ENCODE results near the gene MYO1F.
"Not testable (repeated sequence)": the region's sequence is repeated elsewhere in the genome, so short reads cannot be mapped to it uniquely, and the experiment has no call there.

The MYO1F gene

DNA sequence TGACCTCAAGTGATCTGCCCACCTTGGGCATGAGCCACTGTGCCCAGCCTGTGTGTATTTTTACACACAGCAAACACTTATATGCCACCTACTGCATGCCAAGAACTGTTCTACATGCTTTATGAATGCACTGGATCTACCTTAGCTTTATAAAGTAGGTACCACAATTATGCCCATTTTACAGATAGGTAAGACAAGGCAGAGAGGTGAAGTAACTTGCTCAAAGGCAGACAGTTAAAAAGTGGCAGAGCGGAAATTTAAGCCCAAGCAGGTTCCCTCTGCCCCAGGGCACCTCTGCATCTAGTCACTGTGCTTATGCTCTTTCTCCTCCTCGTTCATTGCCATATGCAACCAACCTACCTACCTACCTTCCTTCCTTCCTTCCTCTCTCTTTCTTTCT lies 22.8 kb upstream of the MYO1F start:
- no peak for DNase-seq (ENCODE audit: low spot score)

DNA sequence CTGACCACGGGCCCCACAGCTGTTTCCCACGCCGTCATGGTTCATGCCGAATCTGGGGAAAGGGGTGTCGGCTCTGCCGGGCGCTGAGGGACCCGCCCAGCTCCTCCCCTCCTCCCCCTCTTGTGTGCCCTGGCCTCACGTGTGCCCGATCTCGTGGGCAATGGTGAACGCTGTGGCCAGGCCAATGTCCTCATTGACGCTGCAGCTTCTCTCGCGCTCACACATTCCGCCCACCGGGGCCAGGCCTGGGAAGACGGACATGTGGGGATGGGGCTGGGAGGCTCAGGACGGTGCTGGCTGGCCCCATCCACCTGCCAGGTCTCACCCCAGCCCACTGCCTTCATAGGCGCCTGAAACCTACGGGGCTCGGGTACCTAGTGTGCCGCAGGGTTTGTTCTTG lies 18.9 kb upstream of the MYO1F start:
- DNase-seq (ENCODE audit: low spot score): no peak

DNA sequence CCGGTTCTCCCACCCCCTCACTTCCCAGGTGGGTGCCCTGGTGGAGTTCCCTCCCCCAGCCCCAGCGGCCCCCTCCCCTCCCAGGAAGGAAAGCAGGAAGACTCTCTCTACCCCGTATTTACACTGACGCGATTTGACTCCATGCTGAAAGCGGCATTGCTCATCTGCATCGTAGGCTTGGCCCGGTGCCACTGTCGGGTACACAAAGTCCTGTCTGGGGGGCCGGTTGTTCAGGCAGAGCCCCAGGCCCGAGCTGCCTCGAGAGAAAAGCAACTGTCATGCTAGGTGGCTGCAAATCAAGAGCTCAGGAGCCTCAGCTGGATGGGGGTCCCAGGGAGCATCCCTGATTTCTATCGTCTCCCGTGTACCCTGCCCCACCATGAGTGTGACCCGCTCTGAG lies 18.4 kb upstream of the MYO1F start:
- no peak for DNase-seq (ENCODE audit: low spot score)

DNA sequence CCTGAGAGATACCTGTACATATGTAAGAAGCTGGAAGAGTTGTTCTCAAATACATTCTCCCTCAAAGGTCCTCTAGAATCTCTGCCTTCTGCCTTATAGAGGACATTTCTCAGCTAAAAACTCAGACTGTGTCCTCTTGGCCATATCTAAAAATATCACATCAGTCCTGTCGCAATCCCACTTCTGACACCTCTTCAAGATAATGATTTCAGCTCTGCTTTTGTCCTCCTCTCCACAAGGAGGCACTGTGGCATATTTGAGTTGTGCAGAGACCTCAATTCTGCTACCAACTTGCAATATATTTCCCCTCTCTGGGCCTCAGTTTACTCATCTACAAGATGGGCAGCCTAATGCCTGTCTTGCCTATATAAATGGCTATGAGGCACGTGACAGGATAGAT lies 16.7 kb upstream of the MYO1F start:
- DNase-seq (ENCODE audit: low spot score): no peak

DNA sequence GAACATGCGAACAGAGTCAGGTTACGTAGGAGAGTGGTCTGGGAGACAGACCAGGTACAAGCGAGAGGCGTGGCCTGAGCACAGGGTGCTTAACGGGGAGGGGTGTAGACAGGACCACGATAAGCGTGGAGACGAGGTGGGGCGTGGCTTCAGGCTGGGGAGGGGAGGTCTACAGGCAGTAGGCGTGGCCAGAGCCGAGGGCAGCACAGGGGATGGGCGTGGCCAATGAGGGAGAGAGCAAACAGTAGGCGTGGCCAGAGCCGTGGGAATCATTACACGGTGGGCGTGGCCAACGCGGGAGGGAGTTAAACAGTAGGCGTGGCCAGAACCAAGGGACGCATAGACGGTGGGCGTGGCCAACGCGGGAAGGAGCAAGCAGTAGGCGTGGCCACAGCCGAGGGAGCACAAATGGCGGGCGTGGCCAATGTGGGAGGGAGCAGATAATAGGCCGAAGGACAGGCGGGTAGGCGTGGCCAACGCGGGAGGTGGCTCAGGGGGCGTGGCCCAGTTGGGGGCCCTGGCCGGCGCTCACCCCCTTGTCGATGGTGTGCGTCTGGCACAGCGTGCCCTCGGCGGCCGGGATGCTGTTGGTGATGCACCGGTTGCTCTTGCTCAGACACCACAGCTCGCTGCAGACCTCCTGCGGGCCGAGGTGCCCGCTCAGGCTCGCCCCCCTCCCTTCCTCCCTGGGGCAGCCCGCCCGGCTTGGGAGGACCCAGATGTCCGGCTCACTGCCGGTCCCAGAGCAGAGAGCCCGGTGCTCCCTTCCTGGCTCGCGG lies 15.2 kb upstream of the MYO1F start:
- DNase-seq (ENCODE audit: low spot score): peak; percentile 83

DNA sequence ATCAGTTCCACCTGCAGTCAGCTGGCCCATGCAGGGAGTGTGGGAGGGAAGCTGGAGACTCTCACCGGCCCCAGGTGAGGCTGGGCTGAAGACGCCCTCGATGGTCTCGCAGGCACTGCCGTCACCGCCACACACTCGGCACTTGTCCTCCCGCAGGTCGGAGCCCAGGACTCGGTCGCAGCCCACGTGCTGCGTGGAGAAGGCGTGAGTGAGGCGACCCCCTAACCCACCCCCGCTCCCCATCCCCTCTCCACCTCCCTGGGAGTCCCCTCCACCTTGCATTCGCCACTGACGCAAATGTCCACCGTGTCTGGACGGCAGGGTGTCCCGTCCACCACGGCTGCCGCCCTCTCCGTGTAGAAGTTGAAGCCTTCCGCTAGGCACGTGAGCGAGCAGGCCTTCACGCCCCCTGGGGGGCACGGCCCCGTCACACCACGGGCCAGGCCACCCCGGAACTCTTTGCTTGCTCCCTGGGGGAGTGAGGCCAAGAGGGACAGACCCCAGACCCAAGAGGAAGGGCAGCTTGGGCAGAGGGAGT lies 12.0 kb upstream of the MYO1F start:
- DNase-seq (ENCODE audit: low spot score): no peak

DNA sequence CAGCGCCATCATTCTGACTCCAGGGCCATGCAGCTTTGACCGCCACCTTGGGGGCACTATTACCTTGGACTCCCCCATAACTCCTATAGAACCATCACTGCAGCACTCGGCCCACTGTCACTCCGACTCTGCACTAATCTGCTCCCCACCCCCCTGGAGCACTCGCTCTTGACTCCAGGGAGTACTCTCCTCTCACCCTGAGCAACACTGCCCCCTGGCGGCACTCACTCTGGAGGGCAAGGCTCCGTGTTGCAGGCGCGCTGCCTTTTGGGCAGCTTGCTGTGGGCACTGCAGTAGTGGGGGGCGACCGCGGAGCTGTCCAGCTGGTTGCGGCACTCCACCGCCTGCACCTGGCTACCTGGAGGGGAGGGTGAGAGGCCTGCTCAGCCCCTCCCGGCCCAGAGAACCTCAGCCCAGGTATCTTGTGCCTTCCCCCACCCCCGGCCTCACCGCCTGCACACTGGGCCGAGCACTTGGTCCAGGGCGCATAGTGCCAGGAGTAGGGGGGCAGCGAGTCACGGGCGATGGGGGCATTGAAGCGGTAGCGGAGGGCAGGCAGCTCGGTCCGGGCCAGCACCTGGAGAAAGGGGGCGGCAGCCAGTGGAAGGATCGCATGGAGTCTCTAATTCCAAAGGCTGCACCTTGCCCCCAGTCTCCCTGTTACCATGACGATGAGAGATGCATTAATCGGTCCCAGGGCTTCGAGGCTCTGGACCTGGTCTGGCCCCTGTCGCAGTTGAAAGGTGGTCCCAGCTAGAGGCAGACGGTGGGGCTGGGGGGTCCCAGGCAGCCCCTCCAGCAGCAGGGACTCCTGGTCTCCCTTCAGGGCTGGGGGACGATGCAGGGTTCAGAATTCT lies 8.9 kb upstream of the MYO1F start:
- peak; percentile 71 for DNase-seq (ENCODE audit: low spot score)

DNA sequence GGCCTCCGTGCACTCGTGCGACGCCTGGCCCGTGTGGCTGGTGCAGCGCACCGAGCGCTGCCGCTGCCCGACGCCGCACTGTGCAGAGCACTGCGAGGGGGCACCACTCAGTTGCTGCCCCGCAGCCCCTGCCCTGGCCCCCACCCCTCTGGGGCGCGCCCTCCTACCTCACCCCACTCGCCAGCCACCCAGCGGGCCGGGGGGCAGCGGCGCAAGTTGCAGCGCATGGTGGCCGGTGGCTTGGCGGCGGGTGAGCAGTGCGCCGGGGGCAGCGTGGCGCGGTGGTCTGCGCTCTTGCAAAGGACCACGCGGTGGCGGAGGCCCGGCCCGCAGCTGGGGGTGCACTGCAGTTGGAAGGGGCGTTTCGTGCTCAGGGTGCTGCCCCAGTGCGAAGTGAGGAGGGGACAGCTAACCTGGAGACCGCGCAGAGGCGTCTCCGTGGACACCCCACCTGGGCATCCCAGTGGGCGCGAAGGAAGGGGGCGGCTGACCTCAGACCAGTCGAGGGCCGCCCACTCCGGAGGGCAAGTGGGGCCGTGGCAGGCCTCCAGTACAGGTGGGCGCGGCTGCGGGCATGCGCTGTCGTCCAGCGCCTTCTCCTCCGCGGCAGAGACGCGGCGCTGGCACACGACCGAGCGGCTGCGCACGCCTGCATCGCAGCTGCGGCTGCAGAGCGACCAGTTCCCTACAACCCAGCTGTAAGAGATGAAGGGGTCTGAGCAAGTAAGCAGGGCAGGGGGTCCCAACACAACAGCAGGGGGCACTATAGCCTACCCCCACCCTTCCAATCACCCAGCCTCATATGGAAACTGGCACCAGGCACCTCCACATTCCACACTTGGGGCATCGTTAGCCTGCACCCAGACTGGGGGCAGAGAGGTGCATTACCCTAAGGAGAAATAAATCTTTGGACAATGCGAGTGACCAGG lies 8.0 kb upstream of the MYO1F start:
- no peak for DNase-seq (ENCODE audit: low spot score)

DNA sequence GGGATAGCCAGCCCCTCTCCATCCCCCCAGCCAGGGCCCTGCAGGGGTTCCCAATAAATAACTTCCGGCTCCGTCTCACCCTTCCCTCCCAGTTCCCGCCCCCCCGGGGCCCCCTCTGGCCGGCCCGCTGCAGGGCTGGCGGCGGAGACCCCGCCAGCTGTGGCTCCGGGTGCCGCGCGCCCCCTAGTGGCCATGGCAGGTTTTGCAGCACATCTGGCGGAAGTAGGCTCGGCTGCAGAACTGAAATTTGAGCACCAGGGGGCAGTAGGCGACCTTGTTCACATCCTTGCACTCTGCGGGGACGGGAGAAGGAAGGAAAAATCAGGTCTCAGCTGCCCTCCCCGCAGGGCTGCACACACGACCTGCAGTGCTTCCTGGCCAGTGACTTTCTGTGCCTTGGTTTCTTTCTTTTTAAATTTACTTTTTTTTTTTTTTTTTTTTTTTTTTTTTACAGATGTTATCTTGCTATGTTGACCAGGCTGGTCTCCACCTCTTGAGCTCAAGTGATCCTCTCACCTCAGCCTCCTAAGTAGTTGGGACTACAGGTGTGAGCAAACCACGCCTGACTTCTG lies 3.6 kb upstream of the MYO1F start:
- peak; percentile 89 for DNase-seq (ENCODE audit: low spot score)

DNA sequence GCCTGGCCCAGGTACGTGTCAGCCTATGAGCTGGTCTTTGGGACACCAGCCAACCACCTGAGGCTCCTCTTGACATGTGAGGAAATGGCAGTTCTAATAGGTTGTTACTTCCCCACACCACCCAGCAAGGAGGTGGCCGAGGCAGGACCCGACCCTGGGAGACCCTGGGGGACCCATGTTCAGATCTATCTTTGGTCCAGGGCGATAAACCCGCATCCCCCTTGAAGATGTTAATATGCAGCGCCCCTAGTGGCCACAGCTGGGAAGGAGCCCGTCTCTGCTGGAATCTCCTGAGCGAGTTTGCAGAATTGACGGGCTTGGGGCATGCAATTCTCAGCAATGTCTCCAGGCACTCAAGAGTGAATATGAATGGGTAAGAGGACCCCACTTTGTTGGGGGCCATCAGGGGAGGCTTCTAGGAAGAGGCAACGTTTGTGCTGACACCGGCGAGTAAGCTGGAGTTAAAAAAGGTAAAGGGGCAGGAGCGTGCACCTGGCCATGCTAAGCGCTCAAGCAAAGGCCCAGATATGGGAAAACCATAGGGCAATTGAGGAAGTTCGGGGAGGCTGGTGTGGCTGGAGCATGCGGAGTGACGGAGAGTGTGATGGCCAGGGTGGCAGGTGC lies 1.5 kb upstream of the MYO1F start:
- DNase-seq (ENCODE audit: low spot score): peak; percentile 86

DNA sequence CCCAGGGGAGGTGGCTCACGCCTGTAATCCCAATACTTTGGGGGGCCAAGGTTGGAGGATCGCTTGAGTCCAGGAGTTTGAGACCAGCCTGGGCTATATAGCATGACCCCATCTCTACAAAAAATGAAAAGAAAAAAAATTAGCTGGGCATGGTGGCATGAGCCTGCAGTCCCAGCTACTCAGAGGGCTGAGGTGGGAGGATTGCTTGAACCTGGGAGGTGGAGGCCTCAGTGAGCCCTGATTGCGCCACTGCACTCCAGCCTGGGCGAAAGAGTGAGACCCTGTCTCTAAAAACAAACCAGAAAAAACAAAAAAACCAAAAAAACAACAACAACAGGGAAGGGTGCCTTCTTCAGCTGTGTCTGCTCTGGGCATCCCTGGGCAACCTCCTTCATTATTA lies 499 bp upstream of the MYO1F start:
- no peak for DNase-seq (ENCODE audit: low spot score)

DNA sequence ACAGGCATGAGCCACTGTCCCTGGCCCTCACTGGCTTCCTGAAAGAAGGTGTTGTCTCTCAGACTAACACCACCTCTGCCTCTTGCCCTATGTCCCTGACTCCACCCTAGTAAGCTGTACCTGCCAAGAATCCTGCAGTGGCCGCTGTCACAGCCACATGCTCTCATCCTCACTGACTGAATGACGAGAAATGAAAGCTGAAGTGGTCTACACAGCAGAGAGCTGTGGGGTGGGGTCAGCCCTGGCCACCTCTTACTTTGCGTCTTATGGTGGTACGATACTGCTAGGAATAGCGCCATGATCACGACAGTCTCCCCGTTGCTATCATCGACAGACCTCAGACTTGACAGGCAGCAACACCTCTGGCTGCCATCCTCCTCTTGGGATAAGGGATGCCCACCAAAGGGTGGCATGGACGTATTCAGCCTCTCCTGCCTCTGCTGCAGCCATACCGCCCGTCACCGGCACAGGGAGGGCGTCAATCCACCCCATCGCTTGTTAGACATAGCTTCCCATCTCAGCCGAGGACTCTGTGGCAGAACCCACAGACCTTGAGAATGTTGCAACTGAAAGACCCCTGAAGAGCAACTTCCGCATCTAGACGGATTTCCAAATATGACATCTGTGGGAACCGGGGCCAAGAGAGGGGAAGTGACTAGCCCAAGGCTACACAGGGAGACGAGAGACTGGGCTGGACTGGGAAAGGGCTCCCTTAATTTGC lies 809 bp downstream of the MYO1F start:
- no peak for DNase-seq (ENCODE audit: low spot score)

DNA sequence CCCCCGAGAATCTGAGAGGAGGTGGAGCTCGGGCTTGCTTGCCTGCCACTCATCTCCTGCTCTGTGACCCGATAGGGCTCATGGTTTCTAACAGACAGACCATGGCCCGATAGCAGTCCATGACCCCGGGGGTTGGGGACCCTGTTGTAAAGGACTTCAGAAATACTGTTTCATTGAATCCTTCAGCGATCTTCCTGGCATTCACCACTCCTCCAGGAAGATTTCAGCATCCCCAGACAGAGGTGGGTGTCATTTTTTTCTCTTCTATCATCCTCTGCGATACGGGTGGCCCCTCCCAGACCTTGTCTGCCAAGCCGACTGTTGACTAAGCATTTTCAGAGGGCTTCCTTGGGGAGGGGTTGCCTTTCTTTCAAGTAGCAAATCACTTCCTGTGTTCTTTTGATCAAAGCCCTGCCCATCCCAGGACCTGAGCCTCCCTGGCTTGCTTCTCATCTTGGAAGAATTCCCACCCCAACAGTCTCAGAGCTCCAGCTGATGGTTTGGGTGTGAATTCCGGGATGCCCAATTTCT lies 1.7 kb downstream of the MYO1F start:
- DNase-seq (ENCODE audit: low spot score): no peak

DNA sequence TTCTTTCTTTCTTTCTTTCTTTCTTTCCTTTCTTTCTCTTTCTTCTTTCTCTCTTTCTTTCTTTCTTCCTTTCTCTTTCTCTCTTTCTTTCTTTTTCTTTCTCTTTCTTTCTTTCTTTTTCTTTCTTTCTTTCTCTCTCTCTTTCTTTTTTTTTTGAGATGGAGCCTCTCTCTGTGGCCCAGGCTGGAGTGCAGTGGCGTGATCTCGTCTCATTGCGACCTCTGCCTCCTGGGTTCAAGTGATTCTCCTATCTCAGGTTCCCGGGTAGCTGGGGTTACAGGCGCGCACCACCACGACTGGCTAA lies 2.7 kb downstream of the MYO1F start:
- DNase-seq (ENCODE audit: low spot score): not testable (repeated sequence)

DNA sequence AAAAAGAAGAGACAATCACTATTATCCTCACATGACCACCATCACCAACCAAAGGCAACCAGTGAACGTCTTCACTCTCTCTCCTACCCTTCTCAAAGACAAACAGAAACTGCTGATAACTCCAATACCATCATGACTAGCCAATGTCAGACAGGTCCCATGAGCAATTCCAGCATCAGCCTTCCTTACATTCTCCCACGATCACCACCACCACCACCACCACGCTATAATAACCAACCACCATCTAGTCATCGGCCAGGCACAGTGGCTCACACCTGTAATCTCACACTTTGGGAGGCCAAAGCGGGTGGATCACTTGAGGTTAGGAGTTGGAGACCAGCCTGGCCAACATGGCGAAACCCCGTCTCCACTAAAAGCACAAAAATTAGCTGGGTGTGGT lies 3.9 kb downstream of the MYO1F start:
- no peak for DNase-seq (ENCODE audit: low spot score)

DNA sequence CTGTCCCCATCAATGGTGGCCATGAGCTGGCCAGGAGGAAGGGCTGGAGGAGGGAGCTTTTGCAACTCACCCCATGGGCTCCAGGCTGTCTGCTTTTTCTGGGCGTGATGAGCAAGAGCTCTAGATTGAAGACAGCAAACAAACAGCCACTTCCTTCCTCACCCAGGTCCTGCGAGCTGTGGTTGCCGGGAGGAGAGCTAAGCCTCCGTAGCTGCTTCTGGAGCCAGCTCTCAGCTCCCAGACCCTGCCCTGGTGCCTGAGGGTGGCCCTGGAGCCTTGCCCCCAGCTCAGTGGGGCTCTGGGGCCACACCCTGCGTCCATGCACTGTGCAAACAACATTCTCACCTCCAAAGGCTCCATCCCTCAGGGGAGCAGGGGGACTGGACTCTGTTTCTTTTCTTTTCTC lies 6.2 kb downstream of the MYO1F start:
- DNase-seq (ENCODE audit: low spot score): no peak

DNA sequence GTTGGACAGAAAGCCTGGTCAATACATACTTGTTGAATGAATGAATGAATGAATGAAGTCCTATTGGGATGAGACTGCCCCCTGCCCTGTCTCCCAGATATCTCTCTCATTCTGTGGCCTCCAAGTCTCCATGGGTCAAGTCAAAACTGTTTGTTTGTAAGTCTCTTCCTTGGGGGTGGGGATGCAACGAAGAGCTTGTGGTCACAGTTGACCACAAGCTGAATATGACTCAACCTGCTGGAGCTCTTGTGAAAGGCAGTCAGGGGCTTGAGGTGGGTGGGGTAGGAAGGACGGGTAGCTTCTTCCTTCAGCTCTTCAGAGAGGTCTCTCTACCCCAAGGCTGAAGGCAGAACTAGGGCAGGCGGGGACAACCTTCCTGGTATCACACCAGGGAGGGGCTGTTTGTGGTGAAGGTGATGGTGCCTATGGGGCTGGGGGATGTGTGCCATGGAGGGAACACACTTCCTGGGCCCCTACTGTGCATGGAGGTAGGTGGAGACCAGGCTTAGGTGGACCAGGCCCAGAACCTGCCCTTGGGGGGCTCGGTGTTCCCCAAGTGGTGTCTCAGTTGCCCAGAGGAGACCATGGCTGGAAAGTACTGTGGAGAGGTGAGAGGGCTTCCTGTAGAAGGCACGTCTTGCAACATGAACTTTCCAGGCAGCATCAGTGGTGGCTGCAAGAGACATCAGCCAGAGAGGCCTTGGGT lies 8.0 kb downstream of the MYO1F start:
- DNase-seq (ENCODE audit: low spot score): no peak

DNA sequence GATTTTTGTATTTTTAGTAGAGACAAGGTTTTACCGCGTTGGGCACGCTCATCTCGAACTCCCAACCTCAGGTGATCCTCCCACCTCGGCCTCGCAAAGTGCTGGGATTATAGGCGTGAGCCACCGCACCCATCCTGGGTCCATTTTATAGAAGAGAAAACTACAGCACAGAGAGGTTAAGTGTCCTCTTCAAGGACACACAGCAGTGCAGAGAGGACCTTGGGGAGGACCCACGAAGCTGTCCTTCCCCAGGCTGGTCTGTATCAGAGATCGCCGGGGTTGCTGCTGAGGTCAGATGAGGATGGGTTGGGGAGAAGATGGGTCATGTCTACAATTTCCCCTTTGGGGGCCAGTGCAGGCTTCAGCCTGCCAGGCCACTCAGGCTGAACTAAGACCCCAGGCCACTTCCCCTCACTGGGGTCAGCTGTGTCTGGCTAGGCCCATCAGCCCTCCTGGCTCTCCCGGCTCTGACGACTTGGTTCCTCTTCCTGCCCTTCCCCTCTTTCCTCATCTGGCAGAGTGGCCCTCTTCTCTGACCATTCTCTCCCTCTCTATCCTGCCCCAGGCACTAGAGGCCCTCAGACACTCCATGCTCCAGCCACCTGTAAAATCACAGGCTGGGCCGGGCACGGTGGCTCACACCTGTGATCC lies 9.6 kb downstream of the MYO1F start:
- DNase-seq (ENCODE audit: low spot score): no peak

DNA sequence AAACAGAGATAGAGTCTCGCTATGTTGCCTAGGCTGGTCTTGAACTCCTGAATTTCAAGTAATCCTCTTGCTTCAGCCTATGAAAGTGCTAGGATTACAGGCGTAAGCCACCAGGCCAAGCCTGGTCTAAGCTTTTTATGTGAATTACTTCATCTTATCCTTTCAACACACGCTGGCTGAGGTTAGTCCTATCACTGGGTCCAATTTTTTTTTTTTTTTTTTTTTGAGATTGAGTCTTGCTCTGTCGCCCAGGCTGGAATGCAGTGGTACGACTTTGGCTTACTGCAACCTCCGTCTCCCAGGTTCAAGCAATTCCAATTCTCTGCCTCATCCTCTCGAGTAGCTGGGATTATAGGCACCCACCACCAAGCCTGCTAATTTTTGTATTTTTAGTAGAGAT lies 10.4 kb downstream of the MYO1F start:
- DNase-seq (ENCODE audit: low spot score): no peak
